HG03457 (cell line): Measurements from ENCODE around the gene LOXL3.

Experiments used
- ATAC-seq: cut with Tn5 transposase; IDR thresholded peaks from one replicate; pipeline ENCODE4 v1.9.1; 2021; ENCODE audit warnings: moderate number of reproducible peaks; ENCODE audit not compliant: unreplicated experiment

The LOXL3 gene, protein sequence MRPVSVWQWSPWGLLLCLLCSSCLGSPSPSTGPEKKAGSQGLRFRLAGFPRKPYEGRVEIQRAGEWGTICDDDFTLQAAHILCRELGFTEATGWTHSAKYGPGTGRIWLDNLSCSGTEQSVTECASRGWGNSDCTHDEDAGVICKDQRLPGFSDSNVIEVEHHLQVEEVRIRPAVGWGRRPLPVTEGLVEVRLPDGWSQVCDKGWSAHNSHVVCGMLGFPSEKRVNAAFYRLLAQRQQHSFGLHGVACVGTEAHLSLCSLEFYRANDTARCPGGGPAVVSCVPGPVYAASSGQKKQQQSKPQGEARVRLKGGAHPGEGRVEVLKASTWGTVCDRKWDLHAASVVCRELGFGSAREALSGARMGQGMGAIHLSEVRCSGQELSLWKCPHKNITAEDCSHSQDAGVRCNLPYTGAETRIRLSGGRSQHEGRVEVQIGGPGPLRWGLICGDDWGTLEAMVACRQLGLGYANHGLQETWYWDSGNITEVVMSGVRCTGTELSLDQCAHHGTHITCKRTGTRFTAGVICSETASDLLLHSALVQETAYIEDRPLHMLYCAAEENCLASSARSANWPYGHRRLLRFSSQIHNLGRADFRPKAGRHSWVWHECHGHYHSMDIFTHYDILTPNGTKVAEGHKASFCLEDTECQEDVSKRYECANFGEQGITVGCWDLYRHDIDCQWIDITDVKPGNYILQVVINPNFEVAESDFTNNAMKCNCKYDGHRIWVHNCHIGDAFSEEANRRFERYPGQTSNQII

GRCh38 chr2:74553892-74554819 lies at the start of gene LOXL3, which contains the start of gene DOK1:
Gene LOXL3, minus strand, starts transcription at chr2:74553942. Its CDS starts 1,308 bp downstream, at chr2:74552634.
Gene DOK1, plus strand, starts transcription at chr2:74554720. Its CDS starts 35 bp downstream, at chr2:74554755.
- peak; percentile 36 for ATAC-seq

DNA sequence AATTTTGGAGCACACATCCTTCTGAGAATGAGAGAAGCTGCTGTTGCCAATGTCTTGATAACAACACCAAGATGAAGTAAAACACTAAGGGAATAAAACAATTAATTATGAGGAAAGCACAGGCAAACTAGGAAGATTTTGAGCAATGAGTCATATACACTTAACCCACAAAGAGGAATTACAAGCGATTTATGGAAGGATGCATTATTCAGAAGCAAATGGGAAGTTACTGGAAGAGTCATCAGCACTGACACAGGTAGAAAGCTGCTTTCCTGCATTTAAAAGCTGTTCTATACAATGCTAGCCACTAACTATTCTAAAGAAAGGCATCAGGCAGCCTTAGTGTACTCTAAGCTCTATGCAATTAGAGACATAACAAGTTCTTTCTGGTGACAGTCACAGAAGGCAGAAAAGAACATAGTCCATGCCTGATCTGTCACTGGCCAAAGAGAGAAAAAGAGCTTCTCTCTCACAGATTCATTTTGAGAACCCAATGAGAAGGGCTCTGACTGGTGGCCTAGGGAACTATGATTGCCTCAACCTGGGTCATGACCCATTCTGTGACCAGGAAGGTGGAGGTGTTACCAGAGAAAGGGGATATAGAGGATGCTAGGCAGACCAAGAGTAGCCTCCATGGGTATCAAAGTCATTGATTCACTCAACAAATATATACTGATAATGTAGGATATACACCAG lies 49.0 kb upstream of the LOXL3 start:
- no peak for ATAC-seq

GRCh38 chr2:74599676-74600075 lies 45.9 kb upstream of the LOXL3 start:
- no peak for ATAC-seq

DNA sequence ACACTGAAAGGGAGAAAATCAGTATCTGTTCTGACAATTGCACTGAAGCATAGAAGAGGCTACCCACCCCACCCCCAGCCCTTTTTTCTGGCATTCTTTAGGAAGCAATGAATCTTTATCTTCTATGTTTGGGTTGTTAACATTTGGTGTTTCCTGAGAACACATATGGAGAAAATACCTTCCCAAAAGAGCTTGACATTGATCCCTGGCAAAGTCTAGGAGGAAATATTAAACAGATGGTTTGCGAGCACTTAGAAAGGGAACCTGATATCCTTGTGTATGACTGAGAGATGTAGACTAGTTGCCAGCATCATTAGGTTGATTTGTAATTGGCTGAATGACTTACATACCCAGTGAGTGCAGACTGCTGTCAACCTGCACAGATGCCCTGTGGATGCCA lies 43.7 kb upstream of the LOXL3 start:
- no peak for ATAC-seq

DNA sequence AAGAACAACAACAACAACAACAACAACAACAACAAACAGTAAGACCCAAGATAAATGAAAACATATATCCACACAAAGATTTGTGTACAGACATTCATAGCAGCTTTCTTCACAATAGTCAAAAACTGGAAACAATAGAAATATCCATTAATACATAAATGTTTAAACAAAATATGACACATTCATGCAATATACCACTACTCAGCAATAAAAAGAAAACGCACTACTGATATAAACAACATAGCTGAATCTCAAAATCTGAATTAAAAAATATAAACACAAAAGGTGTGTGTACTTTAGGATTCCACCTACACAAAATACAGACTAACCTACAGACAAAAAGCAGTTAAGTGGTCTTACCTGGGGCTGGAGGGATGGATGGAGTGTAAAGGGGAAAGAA lies 42.8 kb upstream of the LOXL3 start:
- ATAC-seq, result no peak

DNA sequence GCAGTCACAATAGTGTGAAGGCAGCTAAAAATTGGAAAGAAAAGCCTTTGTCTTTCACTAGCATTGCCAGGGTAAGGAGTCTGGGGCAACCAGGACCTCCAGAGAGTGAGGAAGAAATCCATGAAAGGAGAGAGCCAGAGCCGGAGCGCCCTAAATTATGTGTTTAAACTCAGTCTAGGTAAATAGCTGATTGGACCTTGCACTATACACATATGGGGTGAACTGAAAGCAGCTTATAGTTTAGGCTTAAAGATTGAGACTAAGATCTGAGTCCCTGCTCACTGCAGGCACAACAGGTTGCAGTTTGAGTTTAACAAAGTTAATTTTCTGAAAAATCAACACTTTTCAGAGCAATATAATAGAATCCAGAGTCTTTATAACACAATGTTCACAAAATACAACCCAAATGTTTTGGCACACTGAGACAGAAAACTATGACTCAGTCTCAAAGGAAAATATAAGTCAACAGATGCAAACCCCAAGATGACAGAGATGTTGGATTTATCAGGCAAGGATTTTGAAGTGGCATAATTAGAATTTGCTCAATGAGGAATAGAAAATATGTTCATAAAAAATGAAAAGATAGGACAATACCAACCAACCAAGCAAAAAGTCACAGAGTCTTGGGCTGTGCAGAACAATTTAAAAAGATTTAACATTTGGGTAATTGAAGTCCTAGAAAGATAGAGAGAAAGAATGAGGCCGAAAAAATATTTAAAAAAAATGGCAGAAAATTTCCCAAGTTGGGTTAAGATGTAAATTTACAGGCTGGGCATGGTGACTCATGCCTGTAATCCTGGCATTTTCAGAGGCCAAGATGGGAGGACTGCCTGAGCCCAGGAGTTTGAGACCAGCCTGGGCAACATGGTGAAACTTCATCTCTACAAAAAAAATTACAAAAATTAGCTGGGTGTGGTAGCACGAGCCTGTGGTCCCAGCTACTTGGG lies 40.4 kb upstream of the LOXL3 start:
- no peak for ATAC-seq

DNA sequence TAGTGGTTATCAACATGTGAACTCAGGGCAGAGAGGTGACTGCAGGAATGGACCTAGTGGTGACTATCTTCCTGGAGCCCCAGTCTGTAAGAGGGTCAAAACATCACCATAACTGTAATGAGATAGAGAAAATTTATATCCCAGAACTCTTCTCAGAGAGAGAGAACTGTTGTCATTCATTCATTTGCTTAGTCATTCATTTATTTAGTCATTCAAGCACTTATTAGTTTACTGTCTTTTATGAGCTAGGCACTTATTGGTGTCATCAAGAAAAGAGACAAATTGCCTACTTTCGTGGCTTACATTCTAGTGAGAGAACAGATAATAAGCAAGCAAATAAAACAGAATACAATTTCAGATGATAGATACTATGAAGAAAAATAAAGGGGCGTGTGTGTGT lies 34.9 kb upstream of the LOXL3 start:
- no peak for ATAC-seq

GRCh38 chr2:74587664-74588277 lies 34.0 kb upstream of the LOXL3 start:
- ATAC-seq, result no peak

GRCh38 chr2:74585406-74586185 lies 31.9 kb upstream of the LOXL3 start:
- ATAC-seq, result no peak

DNA sequence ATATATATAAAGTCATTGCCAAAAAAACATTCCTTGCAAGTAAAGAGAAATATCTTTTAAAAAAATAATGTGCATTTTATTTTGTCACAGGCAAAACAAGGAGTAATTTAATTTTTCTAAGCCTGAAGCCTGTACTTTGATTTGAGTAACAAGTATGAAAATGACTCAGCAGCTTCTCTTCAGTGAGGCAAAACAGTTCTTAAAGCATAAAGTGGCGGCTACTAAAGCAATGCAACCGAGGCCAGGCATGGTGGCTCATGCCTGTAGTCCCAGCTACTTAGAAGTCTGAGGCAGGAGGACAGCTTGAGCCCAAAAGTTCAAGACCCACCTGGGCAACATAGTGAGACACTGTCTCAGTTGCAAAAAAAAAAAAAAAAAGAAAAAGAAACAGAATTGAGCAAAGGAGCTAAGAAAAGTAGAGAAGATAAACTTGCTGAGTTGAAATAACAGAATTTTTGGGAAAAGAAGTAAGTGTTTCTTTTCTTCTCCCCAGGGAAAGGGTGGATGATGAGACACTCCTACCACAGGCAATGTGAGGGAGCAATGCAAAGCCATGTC lies 30.4 kb upstream of the LOXL3 start:
- ATAC-seq, result no peak

- no peak for ATAC-seq
These were observed 29.8 kb upstream of the LOXL3 start for GRCh38 chr2:74583504-74583903.

- ATAC-seq, result no peak
These were observed 28.4 kb upstream of the LOXL3 start for GRCh38 chr2:74582184-74582583.

- ATAC-seq, result no peak
These were observed 27.7 kb upstream of the LOXL3 start for GRCh38 chr2:74581463-74581862.

DNA sequence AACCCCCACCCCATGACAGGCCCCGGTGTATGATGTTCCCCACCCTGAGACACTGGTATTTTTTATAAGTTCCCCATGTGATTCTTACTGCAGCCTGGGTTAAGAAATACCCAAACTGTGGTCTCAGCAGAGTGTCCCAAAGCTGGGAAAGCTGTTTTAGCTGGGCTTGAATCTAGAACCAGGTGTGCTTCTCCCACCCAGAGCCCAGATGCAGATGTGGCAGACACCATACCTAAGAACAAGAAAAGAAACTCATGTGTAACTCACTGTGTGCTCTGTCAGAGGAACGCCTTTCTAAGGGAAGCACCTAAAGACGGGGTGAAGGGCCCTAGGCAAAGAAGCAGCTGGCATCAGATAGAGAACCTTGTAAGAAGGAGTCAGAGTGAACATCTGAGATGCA lies 24.7 kb upstream of the LOXL3 start:
- ATAC-seq, result no peak

DNA sequence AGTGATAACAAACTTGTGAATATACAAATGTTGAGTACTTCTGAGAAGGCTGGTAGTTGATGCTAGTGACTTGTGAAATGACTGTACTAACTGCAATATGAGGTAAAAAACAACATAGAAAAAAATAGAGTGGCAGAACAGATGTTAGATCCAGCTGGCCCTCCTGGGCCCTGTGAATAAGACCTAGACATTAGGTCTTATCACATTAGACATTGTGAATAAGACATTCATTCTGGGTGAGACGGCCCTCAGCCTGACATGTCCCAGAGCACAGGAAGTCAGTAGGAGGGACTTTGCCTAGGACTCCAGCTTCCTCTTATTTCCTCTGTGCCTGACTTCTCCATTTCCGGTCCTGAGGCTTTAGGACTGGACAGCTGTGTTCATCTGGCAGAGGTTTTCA lies 23.7 kb upstream of the LOXL3 start:
- ATAC-seq, result no peak

- no peak for ATAC-seq
These were observed 23.1 kb upstream of the LOXL3 start for GRCh38 chr2:74576863-74577229.

DNA sequence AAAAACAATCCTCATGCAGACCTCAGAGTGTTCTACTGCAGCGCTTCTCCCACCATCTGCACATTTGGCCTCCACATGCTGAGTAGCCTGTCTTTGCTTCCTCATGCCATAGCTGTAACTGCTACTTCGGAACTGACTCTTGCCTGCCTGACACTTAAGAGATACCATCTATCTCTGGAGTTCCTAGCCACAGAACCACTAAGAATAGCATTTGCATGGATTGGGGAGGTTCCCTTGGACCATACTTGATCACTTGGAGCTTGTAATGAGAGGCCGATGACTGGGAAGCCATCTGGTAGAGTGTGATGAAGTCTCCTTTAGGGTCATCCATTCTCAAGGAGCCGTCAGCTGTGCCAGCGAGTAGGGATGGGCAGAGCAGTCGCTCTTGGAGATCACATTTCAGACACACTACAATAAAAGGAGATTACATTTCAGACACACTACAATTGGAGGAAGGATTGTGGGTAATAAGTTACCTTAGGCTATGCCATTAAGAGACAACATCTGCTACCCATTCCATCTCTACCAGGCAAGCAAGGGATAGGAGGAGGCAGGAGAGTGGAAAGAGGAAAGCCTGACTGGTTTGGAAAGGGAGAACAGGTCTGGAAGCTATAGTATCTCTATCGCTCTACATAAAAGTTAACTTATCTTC lies 22.6 kb upstream of the LOXL3 start:
- no peak for ATAC-seq
